Panc1 (cell line): ENCODE data around the gene ATG14. TPM values are rescaled to one million over a fixed set of nuclear protein-coding genes. Genes with fewer than 3 reads are reported as not detected.
A peak's percentile ranks its signal among the peaks of the same experiment; 100 is the strongest.

Source experiments
- ATAC-seq: fragments of 200-7000 bp; cut with Tn5 transposase; 2 replicates; pipeline ENCODE4 v1.9.1; 2020; ENCODE audit warnings: mild to moderate bottlenecking, moderate library complexity
- BruUV-seq: library from RNA; stranded (reverse); fragments of 400-500 nt; replicated peaks from 2 replicates; lab custom pipeline; 2021; lab: Mats Ljungman, UMichigan
- CTCF ChIA-PET: fragments of 300-600 bp; sonication (Branson Sonifier 250); formaldehyde crosslinking; loops from one replicate; lab custom pipeline; 2022; ENCODE audit warnings: antibody characterized with exemption; lab: Charles Lee
- POLR2A ChIA-PET: fragments of 300-600 bp; sonication (Branson Sonifier 250); formaldehyde crosslinking; loops from one replicate; lab custom pipeline; 2022; ENCODE audit warnings: antibody characterized with exemption; lab: Charles Lee
- DNase-seq: peaks from one replicate; pipeline ENCODE4 v3.0.0-alpha.2; 2010; ENCODE audit warnings: low read depth, low spot score
- H3K27ac ChIP-seq: 2 replicates; pipeline ENCODE4 v1.5.1; 2011; ENCODE audit warnings: mild to moderate bottlenecking, low read length, inconsistent platforms
- H3K27me3 ChIP-seq: fragments of 200-500 bp; sonication (Bioruptor generic); 2 replicates; pipeline ENCODE4 v1.6.0; 2014; ENCODE audit warnings: low read length, inconsistent platforms; ENCODE audit not compliant: control insufficient read depth, insufficient read depth
- H3K36me3 ChIP-seq: fragments of 200-500 bp; sonication (Bioruptor generic); 2 replicates; pipeline ENCODE4 v1.5.1; 2014; ENCODE audit warnings: inconsistent platforms, mild to moderate bottlenecking, low read length, moderate library complexity; ENCODE audit not compliant: control insufficient read depth, insufficient read depth
- H3K4me1 ChIP-seq: 2 replicates; pipeline ENCODE4 v1.5.1; 2011; ENCODE audit warnings: inconsistent platforms, mild to moderate bottlenecking, low read length, moderate library complexity; ENCODE audit not compliant: control insufficient read depth, insufficient read depth
- H3K4me3 ChIP-seq, 2 experiments: 2 replicates each; pipeline ENCODE4 v1.5.1; 2011 to 2012; ENCODE audit warnings: low read depth in 2 of 2, low read length in 2 of 2, mild to moderate bottlenecking in 2 of 2, inconsistent platforms in 1 of 2, moderate library complexity in 1 of 2
- H3K9me3 ChIP-seq: fragments of 200-500 bp; sonication (Bioruptor generic); 2 replicates; pipeline ENCODE4 v1.5.1; 2014; ENCODE audit warnings: low read depth, mild to moderate bottlenecking, inconsistent platforms, low read length, moderate library complexity; ENCODE audit not compliant: control insufficient read depth, insufficient read depth
- CTCF ChIP-seq: fragments of 450-650 bp; IDR thresholded peaks from 2 replicates; pipeline ENCODE4 v1.5.1; 2017; ENCODE audit warnings: mild to moderate bottlenecking
- POLR2AphosphoS5 ChIP-seq: IDR thresholded peaks from 2 replicates; pipeline ENCODE4 v1.6.1; 2012; ENCODE audit warnings: mild to moderate bottlenecking, low read depth, low read length, moderate library complexity
- SIN3A ChIP-seq: IDR thresholded peaks from 2 replicates; pipeline ENCODE4 v1.6.1; 2012; ENCODE audit warnings: low read depth, mild to moderate bottlenecking, low read length, moderate library complexity, borderline replicate concordance; ENCODE audit not compliant: insufficient read depth
- TCF7L2 ChIP-seq: IDR thresholded peaks from 2 replicates; pipeline ENCODE4 v1.6.1; 2011; ENCODE audit warnings: mild to moderate bottlenecking, low read depth, low read length, inconsistent platforms
- in situ Hi-C: cut with HindIII; loops from 2 replicates; pipeline ENCODE4 v1.10.0; 2016; ENCODE audit warnings: low sequenced_read_pairs, low pct_unique_long_range_greater_than_20kb
- intact Hi-C: fragments of 100-400 bp; cut with micrococcal nuclease; formaldehyde crosslinking; loops from one replicate; pipeline ENCODE4 v1.10.0; 2022; ENCODE audit not compliant: unreplicated experiment
- total RNA-seq: library from RNA; stranded (reverse); gene quantifications from one replicate; pipeline ENCODE4 v1.2.1, GENCODE V29; 2021; ENCODE audit not compliant: unreplicated experiment
- TF ChIP-seq, protein P1 (sequence below), 2 experiments: IDR thresholded peaks; 2 replicates each; pipeline ENCODE4 v1.6.1; 2011 to 2012; ENCODE audit warnings: low read depth in 2 of 2, control low read depth in 1 of 2, low read length in 1 of 2, mild to moderate bottlenecking in 1 of 2, moderate library complexity in 1 of 2; ENCODE audit not compliant: insufficient read depth in 1 of 2

Gene ATG14
- total RNA-seq, 1 experiment from 2014 or later = 7.1 TPM

- H3K9me3 ChIP-seq = no peaks in the 10 kb centered on the region
- DNase-seq = no peak
- H3K27ac ChIP-seq = peak overlapping the region; percentile 99
- BruUV-seq = no TSS peak
- in situ Hi-C loops = no loop called here
- ChIA-PET POLR2A (no interaction called here), CTCF (no interaction called here)
- TF ChIP-seq POLR2AphosphoS5 = no peak
- TF ChIP-seq TCF7L2 = no peak
- no peak for TF ChIP-seq SIN3A
- TF ChIP-seq, protein P1, sequence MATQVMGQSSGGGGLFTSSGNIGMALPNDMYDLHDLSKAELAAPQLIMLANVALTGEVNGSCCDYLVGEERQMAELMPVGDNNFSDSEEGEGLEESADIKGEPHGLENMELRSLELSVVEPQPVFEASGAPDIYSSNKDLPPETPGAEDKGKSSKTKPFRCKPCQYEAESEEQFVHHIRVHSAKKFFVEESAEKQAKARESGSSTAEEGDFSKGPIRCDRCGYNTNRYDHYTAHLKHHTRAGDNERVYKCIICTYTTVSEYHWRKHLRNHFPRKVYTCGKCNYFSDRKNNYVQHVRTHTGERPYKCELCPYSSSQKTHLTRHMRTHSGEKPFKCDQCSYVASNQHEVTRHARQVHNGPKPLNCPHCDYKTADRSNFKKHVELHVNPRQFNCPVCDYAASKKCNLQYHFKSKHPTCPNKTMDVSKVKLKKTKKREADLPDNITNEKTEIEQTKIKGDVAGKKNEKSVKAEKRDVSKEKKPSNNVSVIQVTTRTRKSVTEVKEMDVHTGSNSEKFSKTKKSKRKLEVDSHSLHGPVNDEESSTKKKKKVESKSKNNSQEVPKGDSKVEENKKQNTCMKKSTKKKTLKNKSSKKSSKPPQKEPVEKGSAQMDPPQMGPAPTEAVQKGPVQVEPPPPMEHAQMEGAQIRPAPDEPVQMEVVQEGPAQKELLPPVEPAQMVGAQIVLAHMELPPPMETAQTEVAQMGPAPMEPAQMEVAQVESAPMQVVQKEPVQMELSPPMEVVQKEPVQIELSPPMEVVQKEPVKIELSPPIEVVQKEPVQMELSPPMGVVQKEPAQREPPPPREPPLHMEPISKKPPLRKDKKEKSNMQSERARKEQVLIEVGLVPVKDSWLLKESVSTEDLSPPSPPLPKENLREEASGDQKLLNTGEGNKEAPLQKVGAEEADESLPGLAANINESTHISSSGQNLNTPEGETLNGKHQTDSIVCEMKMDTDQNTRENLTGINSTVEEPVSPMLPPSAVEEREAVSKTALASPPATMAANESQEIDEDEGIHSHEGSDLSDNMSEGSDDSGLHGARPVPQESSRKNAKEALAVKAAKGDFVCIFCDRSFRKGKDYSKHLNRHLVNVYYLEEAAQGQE (IDR thresholded peaks at IDR 0.05; ENCODE audit: insufficient read depth in 1 of 2, low read depth in 2 of 2, low read length in 1 of 2) = no peak
- no peak for TF ChIP-seq CTCF
- intact Hi-C loops = no loop called here
- H3K4me1 ChIP-seq = peaks cover 95% of the 10 kb centered on the region
- no peak overlapping the region for H3K4me3 ChIP-seq
- no peaks in the 10 kb centered on the region for H3K27me3 ChIP-seq
- no peaks in the 10 kb centered on the region for H3K36me3 ChIP-seq
- ATAC-seq = no peak
Measured at GRCh38 chr14:55450539-55450938, 38.9 kb upstream of the ATG14 start.

- in situ Hi-C loops = no loop called here
- peak overlapping the region; percentile 99 for H3K27ac ChIP-seq
- POLR2A ChIA-PET = no interaction called here
Measured at GRCh38 chr14:55450124-55450523, 38.5 kb upstream of the ATG14 start.

More at GRCh38 chr14:55450124-55450523, 38.5 kb upstream of the ATG14 start:
- Histone ChIP-seq H3K4me3 (no peak overlapping the region), H3K4me1 (peaks cover 91% of the 10 kb centered on the region), H3K36me3 (no peaks in the 10 kb centered on the region), H3K9me3 (no peaks in the 10 kb centered on the region), H3K27me3 (no peaks in the 10 kb centered on the region)
- intact Hi-C loops = no loop called here
- no TSS peak for BruUV-seq
- CTCF ChIA-PET = no interaction called here
- DNase-seq (no peak), ATAC-seq (no peak)
- TF ChIP-seq CTCF = no peak
- TF ChIP-seq, protein P1 (IDR thresholded peaks at IDR 0.05; ENCODE audit: insufficient read depth in 1 of 2, low read depth in 2 of 2, low read length in 1 of 2) = no peak
- TF ChIP-seq POLR2AphosphoS5 = no peak
- TF ChIP-seq TCF7L2 = no peak
- no peak for TF ChIP-seq SIN3A
